HEK293T (cell line): ENCODE results near the gene DPPA2.

Source experiments
- CTCF ChIA-PET: fragments of 350-600 bp; formaldehyde crosslinking; extraction: SDS; loops from one replicate; lab custom pipeline; 2021; ENCODE audit warnings: antibody characterized with exemption, inconsistent platforms; lab: Yijun Ruan, JAX
- POLR2A ChIA-PET: fragments of 350-600 bp; formaldehyde crosslinking; extraction: SDS; loops from one replicate; lab custom pipeline; 2020; ENCODE audit warnings: antibody characterized with exemption, inconsistent platforms; lab: Yijun Ruan, JAX
- DNase-seq: peaks from one replicate; pipeline ENCODE4 v3.0.0; 2012; ENCODE audit warnings: mixed read lengths; ENCODE audit errors: extremely low spot score
- ARNT ChIP-seq: fragments of 450-650 bp; IDR thresholded peaks from 2 replicates; pipeline ENCODE4 v1.6.1; 2017; ENCODE audit warnings: mild to moderate bottlenecking
- BHLHE40 ChIP-seq: fragments of 450-650 bp; IDR thresholded peaks from 2 replicates; pipeline ENCODE4 v1.6.1; 2016; ENCODE audit warnings: mild to moderate bottlenecking, moderate library complexity, borderline replicate concordance
- CTBP1 ChIP-seq: fragments of 450-650 bp; IDR thresholded peaks from 2 replicates; pipeline ENCODE4 v1.6.1; 2016; ENCODE audit warnings: borderline replicate concordance
- ELF4 ChIP-seq: fragments of 450-650 bp; IDR thresholded peaks from 2 replicates; pipeline ENCODE4 v1.6.1; 2017; ENCODE audit warnings: antibody characterized with exemption
- FOXA1 ChIP-seq: fragments of 450-650 bp; IDR thresholded peaks from 2 replicates; pipeline ENCODE4 v1.6.1; 2016; ENCODE audit warnings: mild to moderate bottlenecking
- FOXK2 ChIP-seq: fragments of 450-650 bp; IDR thresholded peaks from 2 replicates; pipeline ENCODE4 v1.6.1; 2016; ENCODE audit warnings: mild to moderate bottlenecking
- FOXM1 ChIP-seq: fragments of 450-650 bp; IDR thresholded peaks from 2 replicates; pipeline ENCODE4 v1.6.1; 2017; ENCODE audit warnings: mild to moderate bottlenecking, borderline replicate concordance
- HDGF ChIP-seq: fragments of 450-650 bp; IDR thresholded peaks from 2 replicates; pipeline ENCODE4 v1.6.1; 2017; ENCODE audit warnings: antibody characterized with exemption, borderline replicate concordance
- L3MBTL2 ChIP-seq: fragments of 450-650 bp; conservative IDR thresholded peaks from 2 replicates; pipeline ENCODE4 v1.6.1; 2016; ENCODE audit warnings: mild to moderate bottlenecking
- LEF1 ChIP-seq: fragments of 450-650 bp; IDR thresholded peaks from 2 replicates; pipeline ENCODE4 v1.6.1; 2017; ENCODE audit warnings: mild to moderate bottlenecking, borderline replicate concordance
- NFRKB ChIP-seq: fragments of 450-650 bp; IDR thresholded peaks from 2 replicates; pipeline ENCODE4 v1.6.1; 2016; ENCODE audit warnings: mild to moderate bottlenecking, moderate library complexity
- SP1 ChIP-seq: fragments of 450-650 bp; IDR thresholded peaks from 2 replicates; pipeline ENCODE4 v1.6.1; 2017
- SUZ12 ChIP-seq: fragments of 450-650 bp; IDR thresholded peaks from 2 replicates; pipeline ENCODE4 v1.6.1; 2016; ENCODE audit warnings: mild to moderate bottlenecking
- TARDBP ChIP-seq: fragments of 450-650 bp; IDR thresholded peaks from 2 replicates; pipeline ENCODE4 v1.6.1; 2016
- ZNF384 ChIP-seq: fragments of 450-650 bp; IDR thresholded peaks from 2 replicates; pipeline ENCODE4 v1.6.1; 2016
- TF ChIP-seq, protein P1 (sequence below): fragments of 450-650 bp; IDR thresholded peaks from 2 replicates; pipeline ENCODE4 v1.6.1; 2016

DPPA2 gene

DNA sequence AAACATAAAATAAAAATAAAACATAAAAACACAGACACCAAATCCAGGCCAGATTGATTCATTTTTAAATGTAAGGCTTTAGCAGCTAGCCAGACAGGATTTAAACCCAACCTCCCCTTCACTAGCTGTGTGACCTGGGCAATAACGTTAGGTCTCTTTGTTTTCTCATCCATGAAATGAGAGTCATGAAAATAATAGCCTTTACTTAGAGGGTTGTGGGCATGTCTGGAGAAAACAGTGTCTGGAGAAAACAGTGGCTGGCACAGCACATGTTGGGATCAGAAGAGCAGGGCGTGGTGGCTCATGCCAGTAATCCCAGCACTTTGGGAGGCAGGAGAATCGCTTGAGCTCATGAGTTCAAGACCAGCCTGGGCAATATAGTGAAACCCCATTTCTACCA lies 22.9 kb upstream of the DPPA2 start:
- POLR2A ChIA-PET = no interaction called here
- DNase-seq = no peak

DNA sequence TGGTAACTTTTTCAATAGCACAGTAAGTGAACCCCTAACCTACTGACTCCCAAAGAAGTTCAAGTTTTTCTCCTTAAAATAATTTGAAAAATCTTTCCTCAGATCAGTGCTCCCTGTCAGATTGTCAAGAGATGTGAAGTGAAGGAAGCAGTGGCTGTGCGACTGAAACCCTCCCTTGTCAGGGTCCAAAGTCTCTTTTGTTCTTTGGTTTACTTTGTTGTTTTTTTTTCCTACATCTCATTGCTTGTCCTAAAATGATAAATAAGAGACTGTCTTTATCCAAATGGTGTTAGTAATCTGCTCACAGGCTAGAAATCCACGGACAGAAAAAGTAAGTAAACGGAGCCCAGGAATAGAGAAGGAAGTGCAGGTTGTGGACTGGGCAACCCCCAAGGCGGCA lies 22.0 kb upstream of the DPPA2 start:
- DNase-seq = no peak
- POLR2A ChIA-PET = no interaction called here
- CTCF ChIA-PET = interaction anchor here (0.7 kb wide), 1 partner anchor 131 kb away, joined by 3 read pairs; no protein-coding TSS in a partner anchor
- TF ChIP-seq ARNT (no peak), ZNF384 (no peak), SP1 (no peak), L3MBTL2 (no peak)

More for the DNA sequence above, 22.9 kb upstream of the DPPA2 start:
- CTCF ChIA-PET = no interaction called here
- TF ChIP-seq HDGF (no peak), SP1 (no peak), BHLHE40 (no peak), ZNF384 (no peak), CTBP1 (no peak), NFRKB (no peak), FOXK2 (no peak), TARDBP (no peak)
- TF ChIP-seq, protein P1, sequence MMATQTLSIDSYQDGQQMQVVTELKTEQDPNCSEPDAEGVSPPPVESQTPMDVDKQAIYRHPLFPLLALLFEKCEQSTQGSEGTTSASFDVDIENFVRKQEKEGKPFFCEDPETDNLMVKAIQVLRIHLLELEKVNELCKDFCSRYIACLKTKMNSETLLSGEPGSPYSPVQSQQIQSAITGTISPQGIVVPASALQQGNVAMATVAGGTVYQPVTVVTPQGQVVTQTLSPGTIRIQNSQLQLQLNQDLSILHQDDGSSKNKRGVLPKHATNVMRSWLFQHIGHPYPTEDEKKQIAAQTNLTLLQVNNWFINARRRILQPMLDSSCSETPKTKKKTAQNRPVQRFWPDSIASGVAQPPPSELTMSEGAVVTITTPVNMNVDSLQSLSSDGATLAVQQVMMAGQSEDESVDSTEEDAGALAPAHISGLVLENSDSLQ = no peak

DNA sequence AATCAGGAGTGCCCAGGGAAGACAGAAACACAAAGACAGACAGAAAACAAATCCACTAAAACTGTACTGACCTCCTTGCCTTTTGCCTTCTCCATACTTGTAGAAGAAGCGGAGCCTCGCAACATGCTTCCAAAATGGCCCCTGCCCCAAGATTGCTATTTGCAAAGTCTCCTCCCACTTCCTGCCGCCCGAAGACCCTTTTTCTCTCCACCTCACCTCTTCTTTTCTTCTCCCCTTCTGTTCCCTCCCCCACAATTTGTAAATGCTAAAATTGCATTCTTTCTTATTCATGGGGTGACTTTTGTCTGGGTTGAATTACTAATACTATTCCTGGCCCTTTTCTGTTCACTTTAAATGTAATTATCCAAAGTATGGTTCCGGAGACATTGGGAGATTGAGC lies 21.1 kb upstream of the DPPA2 start, which contains the start of gene DPPA4:
Gene DPPA4 (minus strand): TSS at position 154 of the 400 bp plus-strand sequence. CDS start 29 bp downstream, at position 125.
- POLR2A ChIA-PET = no interaction called here
- no peak for DNase-seq
- no peak for TF ChIP-seq BHLHE40
- no peak for TF ChIP-seq FOXM1
- no peak for TF ChIP-seq SUZ12
- TF ChIP-seq SP1 = no peak
- no peak for TF ChIP-seq ZNF384
- TF ChIP-seq ARNT = no peak
- no peak for TF ChIP-seq L3MBTL2
- no peak for TF ChIP-seq CTBP1
- no peak for TF ChIP-seq NFRKB
- no peak for TF ChIP-seq TARDBP
- no peak for TF ChIP-seq HDGF
- TF ChIP-seq FOXA1 = no peak
- TF ChIP-seq, protein P1 = no peak
- TF ChIP-seq LEF1 = no peak
- CTCF ChIA-PET = interaction anchor here (0.7 kb wide), 1 partner anchor 130 kb away, joined by 3 read pairs; no protein-coding TSS in a partner anchor

DNA sequence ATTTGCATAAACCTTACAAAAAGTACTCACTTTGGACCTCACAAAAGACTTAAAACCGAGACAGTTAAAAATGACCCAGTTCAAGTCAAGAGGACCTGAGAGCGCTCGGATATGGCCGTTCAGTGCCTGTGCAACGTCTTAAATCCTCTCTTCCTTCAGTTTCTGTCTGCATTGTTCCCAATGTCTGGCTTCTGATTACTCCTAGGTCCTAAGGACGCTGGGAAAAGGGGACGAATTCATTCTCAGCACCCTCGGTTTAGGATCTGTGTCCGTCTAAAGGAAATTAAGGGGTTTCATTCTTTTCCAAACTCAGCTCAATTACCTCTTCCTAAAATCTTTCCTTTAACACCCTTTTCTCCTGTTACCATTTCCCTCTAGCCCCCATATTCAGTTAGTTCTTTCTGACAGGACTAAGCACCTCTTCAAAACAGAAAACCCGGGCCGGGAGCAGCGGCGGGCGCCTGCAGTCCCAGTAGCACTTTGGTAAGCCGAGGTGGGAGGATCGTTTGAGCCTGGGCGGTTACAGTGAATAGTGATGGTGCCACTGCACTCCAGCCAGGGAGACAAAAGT lies 20.1 kb upstream of the DPPA2 start:
- TF ChIP-seq TARDBP (no peak), ARNT (no peak), HDGF (no peak), FOXA1 (no peak), LEF1 (no peak), FOXM1 (no peak), FOXK2 (no peak), NFRKB (no peak), BHLHE40 (no peak), ZNF384 (no peak), L3MBTL2 (no peak), ELF4 (no peak), SP1 (no peak), SUZ12 (no peak)
- TF ChIP-seq, protein P1 = no peak
- CTCF ChIA-PET = no interaction called here
- no peak for DNase-seq
- POLR2A ChIA-PET = no interaction called here

DNA sequence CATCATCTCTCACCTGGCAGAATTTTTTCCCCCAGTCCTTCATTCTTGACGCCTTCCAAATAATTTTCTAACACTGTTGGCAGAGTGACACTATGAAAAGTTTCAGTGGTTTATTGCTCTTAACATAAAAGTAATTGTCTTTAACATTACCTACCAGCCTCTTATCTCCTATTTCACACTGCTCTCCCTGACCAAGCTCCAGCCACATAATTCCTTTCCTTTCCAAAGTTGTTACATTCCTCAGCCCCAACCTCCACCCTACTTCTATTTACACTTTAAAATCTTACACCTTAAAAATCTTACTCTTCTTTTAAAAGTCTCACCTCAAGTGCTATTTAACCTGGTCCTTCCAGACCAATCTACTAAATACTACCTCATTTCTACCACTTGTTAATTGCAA lies 18.3 kb upstream of the DPPA2 start:
- no peak for TF ChIP-seq FOXM1
- no peak for TF ChIP-seq SUZ12
- no peak for TF ChIP-seq ELF4
- TF ChIP-seq, protein P1 = no peak
- TF ChIP-seq NFRKB = no peak
- DNase-seq = no peak
- ChIA-PET POLR2A (no interaction called here), CTCF (no interaction called here)

DNA sequence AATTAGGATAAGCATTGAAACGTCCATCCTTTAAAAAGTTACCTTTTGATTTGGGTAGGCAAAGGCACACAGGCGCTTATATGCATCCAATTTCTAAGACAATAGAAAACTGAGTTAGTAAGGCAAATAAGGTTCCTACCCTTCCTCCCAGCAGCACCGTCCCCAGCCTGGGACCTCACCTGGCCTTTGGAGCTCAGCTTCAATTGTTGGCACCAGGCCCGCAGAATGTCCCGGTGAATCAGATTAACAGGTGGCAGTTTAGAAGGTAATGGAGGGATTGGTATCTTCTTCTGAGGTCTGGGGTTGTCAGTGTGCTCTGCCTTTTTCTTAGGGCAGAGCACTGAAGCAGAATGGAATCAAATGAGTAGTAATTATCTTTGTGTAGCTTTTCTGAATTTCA lies 15.4 kb upstream of the DPPA2 start:
- CTCF ChIA-PET = no interaction called here
- TF ChIP-seq NFRKB (no peak), HDGF (no peak), ARNT (no peak), L3MBTL2 (no peak), ZNF384 (no peak)
- POLR2A ChIA-PET = no interaction called here
- DNase-seq = no peak

DNA sequence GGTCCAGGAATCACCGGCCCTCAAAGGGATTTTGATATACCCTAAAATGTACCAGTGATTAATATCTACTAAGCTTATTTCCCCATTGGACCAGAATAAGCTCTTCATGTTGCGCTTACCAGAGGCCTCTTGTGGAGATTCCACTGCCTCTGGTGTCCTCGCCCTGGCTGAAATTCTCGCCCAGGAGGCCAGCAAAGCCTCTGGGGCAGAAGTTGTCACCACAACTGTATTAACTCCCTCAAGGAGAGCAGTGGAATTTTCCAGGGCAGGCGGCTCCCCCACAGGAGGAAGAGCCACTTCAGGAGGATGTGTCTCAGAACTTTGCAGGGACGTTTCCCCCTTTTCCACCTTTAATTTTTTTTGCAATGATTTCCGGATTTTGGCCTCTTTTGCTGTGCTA lies 14.1 kb upstream of the DPPA2 start:
- no peak for TF ChIP-seq ARNT
- no peak for TF ChIP-seq FOXA1
- TF ChIP-seq LEF1 = no peak
- TF ChIP-seq CTBP1 = no peak
- TF ChIP-seq FOXK2 = no peak
- no peak for TF ChIP-seq SUZ12
- TF ChIP-seq L3MBTL2 = no peak
- TF ChIP-seq ELF4 = no peak
- TF ChIP-seq, protein P1 = no peak
- no peak for TF ChIP-seq TARDBP
- TF ChIP-seq ZNF384 = no peak
- no peak for DNase-seq
- POLR2A ChIA-PET = no interaction called here
- CTCF ChIA-PET = no interaction called here
